Endothelial cell of umbilical vein (primary cell): ENCODE data around the gene GNAQ.

Source experiments
- TF ChIP-seq, protein P1 (sequence below), 2 donors: IDR thresholded peaks; 1 replicate in 1 of 2; 2 replicates in 1 of 2; pipeline ENCODE4 v1.5.1; 2011; ENCODE audit warnings: low read length in 2 of 2, mild to moderate bottlenecking in 2 of 2, moderate library complexity in 2 of 2, control low read depth in 1 of 2, inconsistent platforms in 1 of 2, low read depth in 1 of 2; ENCODE audit not compliant: insufficient read depth in 1 of 2; ENCODE audit errors: extremely low read depth in 1 of 2
- TF ChIP-seq, protein P2 (sequence below): IDR thresholded peaks from 2 replicates; pipeline ENCODE4 v1.6.1; 2011; ENCODE audit not compliant: insufficient read depth, insufficient read length

DNA sequence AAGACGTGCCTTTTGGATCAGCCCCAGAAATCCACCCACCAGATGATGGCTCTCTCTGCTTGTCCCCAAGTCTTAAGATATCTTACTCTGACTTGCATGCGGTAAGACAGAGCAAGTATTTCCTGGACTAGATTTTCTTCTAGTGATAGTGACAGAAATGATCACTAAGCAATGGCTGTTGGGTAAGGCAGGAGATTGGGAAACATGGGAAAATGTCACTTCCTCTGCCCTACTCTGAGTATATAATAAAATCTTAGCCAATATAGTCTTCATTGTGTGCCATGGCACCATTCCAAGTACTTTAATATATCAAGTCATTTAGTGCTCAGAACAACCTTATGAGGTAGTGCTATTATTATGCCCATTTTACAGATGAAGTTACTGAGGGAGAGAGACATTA lies 352.5 kb downstream of the GNAQ start:
- TF ChIP-seq, protein P1, sequence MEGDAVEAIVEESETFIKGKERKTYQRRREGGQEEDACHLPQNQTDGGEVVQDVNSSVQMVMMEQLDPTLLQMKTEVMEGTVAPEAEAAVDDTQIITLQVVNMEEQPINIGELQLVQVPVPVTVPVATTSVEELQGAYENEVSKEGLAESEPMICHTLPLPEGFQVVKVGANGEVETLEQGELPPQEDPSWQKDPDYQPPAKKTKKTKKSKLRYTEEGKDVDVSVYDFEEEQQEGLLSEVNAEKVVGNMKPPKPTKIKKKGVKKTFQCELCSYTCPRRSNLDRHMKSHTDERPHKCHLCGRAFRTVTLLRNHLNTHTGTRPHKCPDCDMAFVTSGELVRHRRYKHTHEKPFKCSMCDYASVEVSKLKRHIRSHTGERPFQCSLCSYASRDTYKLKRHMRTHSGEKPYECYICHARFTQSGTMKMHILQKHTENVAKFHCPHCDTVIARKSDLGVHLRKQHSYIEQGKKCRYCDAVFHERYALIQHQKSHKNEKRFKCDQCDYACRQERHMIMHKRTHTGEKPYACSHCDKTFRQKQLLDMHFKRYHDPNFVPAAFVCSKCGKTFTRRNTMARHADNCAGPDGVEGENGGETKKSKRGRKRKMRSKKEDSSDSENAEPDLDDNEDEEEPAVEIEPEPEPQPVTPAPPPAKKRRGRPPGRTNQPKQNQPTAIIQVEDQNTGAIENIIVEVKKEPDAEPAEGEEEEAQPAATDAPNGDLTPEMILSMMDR (IDR thresholded peaks at IDR 0.05; ENCODE audit: extremely low read depth in 1 of 2, insufficient read depth in 1 of 2, low read depth in 1 of 2, low read length in 2 of 2), result no peak
- TF ChIP-seq, protein P2, sequence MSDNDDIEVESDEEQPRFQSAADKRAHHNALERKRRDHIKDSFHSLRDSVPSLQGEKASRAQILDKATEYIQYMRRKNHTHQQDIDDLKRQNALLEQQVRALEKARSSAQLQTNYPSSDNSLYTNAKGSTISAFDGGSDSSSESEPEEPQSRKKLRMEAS, result no peak
